K562 (cell line): ENCODE measurements around the gene USP12. TPM values are rescaled to one million over a fixed set of nuclear protein-coding genes. Genes with fewer than 3 reads are reported as not detected.

Experiments
- CEBPB ChIP-seq: fragments of 450-650 bp; IDR thresholded peaks from 2 replicates; pipeline ENCODE4 v1.6.1; 2016; ENCODE audit warnings: missing genetic modification characterization, missing compliant biosample characterization
- DDX20 ChIP-seq: fragments of 450-650 bp; IDR thresholded peaks from 2 replicates; pipeline ENCODE4 v1.6.1; 2016; ENCODE audit warnings: missing genetic modification characterization, low read depth, mild to moderate bottlenecking, missing compliant biosample characterization, moderate library complexity
- HSF4 ChIP-seq: fragments of 250-450 bp; sonication (Bioruptor Pico); IDR thresholded peaks from 2 replicates; pipeline ENCODE4 v2.1.2; 2022; ENCODE audit warnings: mild to moderate bottlenecking, moderate library complexity, borderline replicate concordance
- LARP7 ChIP-seq: fragments of 450-650 bp; IDR thresholded peaks from 2 replicates; pipeline ENCODE4 v1.6.1; 2016
- MTA2 ChIP-seq: fragments of 450-650 bp; IDR thresholded peaks from 2 replicates; pipeline ENCODE4 v1.6.1; 2016; ENCODE audit warnings: low read depth
- MYC ChIP-seq, 2 experiments: fragments of 250-450 bp in 1 of 2; sonication (Bioruptor Pico) in 1 of 2; IDR thresholded peaks; 2 replicates each; pipeline versions ENCODE4 v1.5.1 to v1.6.1; 2012 to 2021; ENCODE audit warnings: low read depth in 2 of 2, borderline replicate concordance in 1 of 2, improper control_type of control experiment in 1 of 2, low read length in 1 of 2, mild to moderate bottlenecking in 1 of 2, moderate library complexity in 1 of 2
- RB1 ChIP-seq: fragments of 450-650 bp; IDR thresholded peaks from 2 replicates; pipeline ENCODE4 v1.6.1; 2017; ENCODE audit warnings: low read depth, mild to moderate bottlenecking
- ZNF274 ChIP-seq: IDR thresholded peaks from 2 replicates; pipeline ENCODE4 v1.6.1; 2011; ENCODE audit warnings: low read depth, mild to moderate bottlenecking, low read length, moderate library complexity, borderline replicate concordance
- ZNF408 ChIP-seq: fragments of 250-450 bp; sonication (Bioruptor Pico); IDR thresholded peaks from 2 replicates; pipeline ENCODE4 v1.4.0; 2020; ENCODE audit warnings: low read depth, mild to moderate bottlenecking, moderate library complexity
- polyA plus RNA-seq, 8 experiments: library from polyadenylated mRNA; depleted of rRNA in 4 of 8; stranded (reverse) in 5 of 8; unstranded in 3 of 8; fragments of >200 nt; fragmentation: Nextera tagmentation in 2 of 8; fragmentation: Illumina TruSeq in 1 of 8; extraction: Ambion mirVana in 2 of 8; extraction: Trizol in 1 of 8; gene quantifications; 2 replicates each; pipeline versions ENCODE4 v1.2.1 to v1.2.3, GENCODE V29; 2011 to 2014; ENCODE audit warnings: inconsistent platforms in 1 of 8, missing spikeins in 1 of 8
- total RNA-seq, 7 experiments: library from RNA; depleted of rRNA in 6 of 7; stranded (reverse); fragments of >200 nt in 6 of 7; fragmentation: Illumina TruSeq in 2 of 7; extraction: Trizol in 2 of 7; gene quantifications; 2 replicates each; pipeline versions ENCODE4 v1.2.1 to v1.2.3, GENCODE V29; 2011 to 2021; ENCODE audit warnings: low replicate concordance in 1 of 7
- TF ChIP-seq, protein P1 (sequence below): sonication (generic); formaldehyde crosslinking; IDR thresholded peaks from 2 replicates; pipeline ENCODE4 v1.8.1; 2023; ENCODE audit warnings: mild to moderate bottlenecking, missing genetic modification reagents
- TF ChIP-seq, protein P2 (sequence below): conservative IDR thresholded peaks from 2 replicates; pipeline ENCODE4 v1.6.1; 2011; ENCODE audit warnings: low read depth, mild to moderate bottlenecking, low read length; ENCODE audit not compliant: control insufficient read depth
- TF ChIP-seq, protein P3 (sequence below): IDR thresholded peaks from 2 replicates; pipeline ENCODE4 v1.6.1; 2012; ENCODE audit warnings: low read depth, low read length, improper control_type of control experiment, borderline replicate concordance
- TF ChIP-seq, protein P4 (sequence below): fragments of 450-650 bp; IDR thresholded peaks from 2 replicates; pipeline ENCODE4 v1.6.1; 2016; ENCODE audit warnings: low read depth

Gene USP12
- total and polyA plus RNA-seq, 9 of the 15 experiments (the other 6 are each of a cell fraction or from before 2014, with no cell fraction given): 1.8 to 20.5 (median 13.3) TPM

DNA sequence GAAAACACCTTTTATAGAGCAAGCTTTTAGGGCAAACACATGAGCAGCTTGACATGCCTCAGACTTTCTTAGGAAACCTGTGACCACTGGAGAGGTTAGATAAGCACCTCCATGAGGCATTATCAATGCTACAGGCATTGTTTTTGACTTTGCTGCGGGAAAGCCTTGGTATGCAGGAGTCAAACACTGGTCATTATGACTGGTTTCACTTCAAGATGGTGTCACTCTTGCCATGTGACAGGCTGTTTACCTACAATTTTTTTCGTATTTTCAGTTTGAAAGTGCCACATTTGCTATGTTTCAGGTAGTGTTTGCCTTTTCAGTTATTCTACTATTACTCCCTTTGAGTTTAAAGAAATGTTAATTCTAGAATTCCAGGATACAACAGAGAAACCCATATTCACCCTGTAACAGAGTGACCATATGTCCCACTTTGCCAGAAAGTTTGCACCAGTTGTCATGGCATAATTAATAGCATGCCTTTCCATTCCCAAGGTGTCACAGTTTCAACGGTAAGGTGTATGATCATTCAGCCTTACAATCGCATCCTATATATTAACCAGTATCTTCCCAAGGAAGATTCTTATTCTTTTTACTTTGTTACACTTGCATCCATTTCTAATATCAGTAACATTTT, 33.0 kb downstream of the USP12 start (continued):
- TF ChIP-seq, protein P1, sequence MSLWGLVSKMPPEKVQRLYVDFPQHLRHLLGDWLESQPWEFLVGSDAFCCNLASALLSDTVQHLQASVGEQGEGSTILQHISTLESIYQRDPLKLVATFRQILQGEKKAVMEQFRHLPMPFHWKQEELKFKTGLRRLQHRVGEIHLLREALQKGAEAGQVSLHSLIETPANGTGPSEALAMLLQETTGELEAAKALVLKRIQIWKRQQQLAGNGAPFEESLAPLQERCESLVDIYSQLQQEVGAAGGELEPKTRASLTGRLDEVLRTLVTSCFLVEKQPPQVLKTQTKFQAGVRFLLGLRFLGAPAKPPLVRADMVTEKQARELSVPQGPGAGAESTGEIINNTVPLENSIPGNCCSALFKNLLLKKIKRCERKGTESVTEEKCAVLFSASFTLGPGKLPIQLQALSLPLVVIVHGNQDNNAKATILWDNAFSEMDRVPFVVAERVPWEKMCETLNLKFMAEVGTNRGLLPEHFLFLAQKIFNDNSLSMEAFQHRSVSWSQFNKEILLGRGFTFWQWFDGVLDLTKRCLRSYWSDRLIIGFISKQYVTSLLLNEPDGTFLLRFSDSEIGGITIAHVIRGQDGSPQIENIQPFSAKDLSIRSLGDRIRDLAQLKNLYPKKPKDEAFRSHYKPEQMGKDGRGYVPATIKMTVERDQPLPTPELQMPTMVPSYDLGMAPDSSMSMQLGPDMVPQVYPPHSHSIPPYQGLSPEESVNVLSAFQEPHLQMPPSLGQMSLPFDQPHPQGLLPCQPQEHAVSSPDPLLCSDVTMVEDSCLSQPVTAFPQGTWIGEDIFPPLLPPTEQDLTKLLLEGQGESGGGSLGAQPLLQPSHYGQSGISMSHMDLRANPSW (CRISPR knock-in tag): no peak
- TF ChIP-seq, protein P2, sequence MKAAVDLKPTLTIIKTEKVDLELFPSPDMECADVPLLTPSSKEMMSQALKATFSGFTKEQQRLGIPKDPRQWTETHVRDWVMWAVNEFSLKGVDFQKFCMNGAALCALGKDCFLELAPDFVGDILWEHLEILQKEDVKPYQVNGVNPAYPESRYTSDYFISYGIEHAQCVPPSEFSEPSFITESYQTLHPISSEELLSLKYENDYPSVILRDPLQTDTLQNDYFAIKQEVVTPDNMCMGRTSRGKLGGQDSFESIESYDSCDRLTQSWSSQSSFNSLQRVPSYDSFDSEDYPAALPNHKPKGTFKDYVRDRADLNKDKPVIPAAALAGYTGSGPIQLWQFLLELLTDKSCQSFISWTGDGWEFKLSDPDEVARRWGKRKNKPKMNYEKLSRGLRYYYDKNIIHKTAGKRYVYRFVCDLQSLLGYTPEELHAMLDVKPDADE: no peak
- TF ChIP-seq ZNF408 (CRISPR knock-in tag) (no peak), CEBPB (tag) (0 out of 2 replicates have a peak, but pooled peaks have one; percentile 16), HSF4 (CRISPR knock-in tag) (peak; percentile 99), DDX20 (tag) (peak; percentile 97), LARP7 (no peak), ZNF274 (no peak), MYC (IDR thresholded peaks at IDR 0.05; ENCODE audit: low read depth, low read length) (peak; percentile 61; the same call in 1 of the 2 replicates), MYC (CRISPR knock-in tag; IDR thresholded peaks at IDR 0.05; ENCODE audit: borderline replicate concordance, low read depth) (peak; percentile 94), MTA2 (peak; percentile 78), RB1 (0 out of 2 replicates have a peak, but pooled peaks have one; percentile 24)
- TF ChIP-seq, protein P3, sequence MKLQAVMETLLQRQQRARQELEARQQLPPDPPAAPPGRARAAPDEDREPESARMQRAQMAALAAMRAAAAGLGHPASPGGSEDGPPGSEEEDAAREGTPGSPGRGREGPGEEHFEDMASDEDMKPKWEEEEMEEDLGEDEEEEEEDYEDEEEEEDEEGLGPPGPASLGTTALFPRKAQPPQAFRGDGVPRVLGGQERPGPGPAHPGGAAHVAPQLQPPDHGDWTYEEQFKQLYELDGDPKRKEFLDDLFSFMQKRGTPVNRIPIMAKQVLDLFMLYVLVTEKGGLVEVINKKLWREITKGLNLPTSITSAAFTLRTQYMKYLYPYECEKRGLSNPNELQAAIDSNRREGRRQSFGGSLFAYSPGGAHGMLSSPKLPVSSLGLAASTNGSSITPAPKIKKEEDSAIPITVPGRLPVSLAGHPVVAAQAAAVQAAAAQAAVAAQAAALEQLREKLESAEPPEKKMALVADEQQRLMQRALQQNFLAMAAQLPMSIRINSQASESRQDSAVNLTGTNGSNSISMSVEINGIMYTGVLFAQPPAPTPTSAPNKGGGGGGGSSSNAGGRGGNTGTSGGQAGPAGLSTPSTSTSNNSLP: no peak
- TF ChIP-seq, protein P4, sequence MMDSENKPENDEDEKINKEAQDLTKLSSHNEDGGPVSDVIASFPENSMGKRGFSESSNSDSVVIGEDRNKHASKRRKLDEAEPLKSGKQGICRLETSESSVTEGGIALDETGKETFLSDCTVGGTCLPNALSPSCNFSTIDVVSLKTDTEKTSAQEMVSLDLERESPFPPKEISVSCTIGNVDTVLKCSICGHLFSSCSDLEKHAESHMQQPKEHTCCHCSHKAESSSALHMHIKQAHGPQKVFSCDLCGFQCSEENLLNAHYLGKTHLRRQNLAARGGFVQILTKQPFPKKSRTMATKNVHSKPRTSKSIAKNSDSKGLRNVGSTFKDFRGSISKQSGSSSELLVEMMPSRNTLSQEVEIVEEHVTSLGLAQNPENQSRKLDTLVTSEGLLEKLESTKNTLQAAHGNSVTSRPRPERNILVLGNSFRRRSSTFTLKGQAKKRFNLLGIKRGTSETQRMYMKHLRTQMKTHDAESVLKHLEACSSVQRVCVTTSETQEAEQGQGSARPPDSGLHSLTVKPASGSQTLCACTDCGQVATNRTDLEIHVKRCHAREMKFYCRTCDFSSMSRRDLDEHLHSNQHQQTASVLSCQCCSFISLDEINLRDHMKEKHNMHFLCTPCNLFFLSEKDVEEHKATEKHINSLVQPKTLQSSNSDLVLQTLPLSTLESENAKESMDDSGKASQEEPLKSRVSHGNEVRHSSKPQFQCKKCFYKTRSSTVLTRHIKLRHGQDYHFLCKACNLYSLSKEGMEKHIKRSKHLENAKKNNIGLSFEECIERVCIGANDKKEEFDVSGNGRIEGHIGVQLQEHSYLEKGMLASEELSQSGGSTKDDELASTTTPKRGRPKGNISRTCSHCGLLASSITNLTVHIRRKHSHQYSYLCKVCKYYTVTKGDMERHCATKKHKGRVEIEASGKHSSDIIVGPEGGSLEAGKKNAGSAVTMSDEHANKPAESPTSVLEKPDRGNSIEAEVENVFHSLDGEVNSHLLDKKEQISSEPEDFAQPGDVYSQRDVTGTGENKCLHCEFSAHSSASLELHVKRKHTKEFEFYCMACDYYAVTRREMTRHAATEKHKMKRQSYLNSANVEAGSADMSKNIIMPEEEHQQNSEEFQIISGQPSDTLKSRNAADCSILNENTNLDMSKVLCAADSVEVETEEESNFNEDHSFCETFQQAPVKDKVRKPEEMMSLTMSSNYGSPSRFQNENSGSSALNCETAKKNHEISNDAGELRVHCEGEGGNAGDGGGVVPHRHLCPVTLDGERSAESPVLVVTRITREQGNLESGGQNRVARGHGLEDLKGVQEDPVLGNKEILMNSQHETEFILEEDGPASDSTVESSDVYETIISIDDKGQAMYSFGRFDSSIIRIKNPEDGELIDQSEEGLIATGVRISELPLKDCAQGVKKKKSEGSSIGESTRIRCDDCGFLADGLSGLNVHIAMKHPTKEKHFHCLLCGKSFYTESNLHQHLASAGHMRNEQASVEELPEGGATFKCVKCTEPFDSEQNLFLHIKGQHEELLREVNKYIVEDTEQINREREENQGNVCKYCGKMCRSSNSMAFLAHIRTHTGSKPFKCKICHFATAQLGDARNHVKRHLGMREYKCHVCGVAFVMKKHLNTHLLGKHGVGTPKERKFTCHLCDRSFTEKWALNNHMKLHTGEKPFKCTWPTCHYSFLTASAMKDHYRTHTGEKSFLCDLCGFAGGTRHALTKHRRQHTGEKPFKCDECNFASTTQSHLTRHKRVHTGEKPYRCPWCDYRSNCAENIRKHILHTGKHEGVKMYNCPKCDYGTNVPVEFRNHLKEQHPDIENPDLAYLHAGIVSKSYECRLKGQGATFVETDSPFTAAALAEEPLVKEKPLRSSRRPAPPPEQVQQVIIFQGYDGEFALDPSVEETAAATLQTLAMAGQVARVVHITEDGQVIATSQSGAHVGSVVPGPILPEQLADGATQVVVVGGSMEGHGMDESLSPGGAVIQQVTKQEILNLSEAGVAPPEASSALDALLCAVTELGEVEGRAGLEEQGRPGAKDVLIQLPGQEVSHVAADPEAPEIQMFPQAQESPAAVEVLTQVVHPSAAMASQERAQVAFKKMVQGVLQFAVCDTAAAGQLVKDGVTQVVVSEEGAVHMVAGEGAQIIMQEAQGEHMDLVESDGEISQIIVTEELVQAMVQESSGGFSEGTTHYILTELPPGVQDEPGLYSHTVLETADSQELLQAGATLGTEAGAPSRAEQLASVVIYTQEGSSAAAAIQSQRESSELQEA: no peak
